SU-DHL-6 (cell line): ENCODE results near the gene CREB5.

Experiments
- H2AFZ ChIP-seq: fragments of 200-600 bp; sonication (generic); 2 replicates; pipeline ENCODE4 v1.6.1; 2014; ENCODE audit warnings: low read depth, mild to moderate bottlenecking, moderate library complexity, mixed read lengths, antibody characterized with exemption, low read length; ENCODE audit not compliant: severe bottlenecking
- H3F3A ChIP-seq: fragments of 200-600 bp; shearing (Covaris generic); 2 replicates; pipeline ENCODE4 v1.6.0; 2016; ENCODE audit warnings: antibody characterized with exemption, mild to moderate bottlenecking; ENCODE audit not compliant: insufficient read depth
- H3K27ac ChIP-seq: fragments of 200-600 bp; sonication (generic); 2 replicates; pipeline ENCODE4 v1.5.1; 2016; ENCODE audit warnings: low read depth, mild to moderate bottlenecking, low read length, moderate library complexity, mixed read lengths
- H3K27me3 ChIP-seq: fragments of 200-600 bp; sonication (generic), shearing (Covaris generic); 2 replicates; pipeline ENCODE4 v1.6.0; 2014; ENCODE audit warnings: mild to moderate bottlenecking, low read length
- H3K36me3 ChIP-seq: fragments of 200-600 bp; sonication (generic); 2 replicates; pipeline ENCODE4 v1.6.1; 2014; ENCODE audit warnings: mild to moderate bottlenecking, low read length, mixed read lengths
- H3K4me2 ChIP-seq: fragments of 300-600, 200-600 bp; shearing (Covaris generic), sonication (generic); 2 replicates; pipeline ENCODE4 v1.6.0; 2014; ENCODE audit warnings: low read length, low read depth, mild to moderate bottlenecking; ENCODE audit not compliant: poor library complexity, severe bottlenecking
- H3K4me3 ChIP-seq: fragments of 200-600 bp; sonication (generic); 2 replicates; pipeline ENCODE4 v1.5.1; 2014; ENCODE audit warnings: antibody characterized with exemption, low read length, mild to moderate bottlenecking, mixed read lengths; ENCODE audit not compliant: insufficient read depth, poor library complexity, severe bottlenecking
- H3K79me2 ChIP-seq: fragments of 200-600 bp; sonication (generic); 2 replicates; pipeline ENCODE4 v1.6.1; 2014; ENCODE audit warnings: mild to moderate bottlenecking, low read length, moderate library complexity; ENCODE audit not compliant: insufficient read depth
- H3K9ac ChIP-seq: fragments of 200-600 bp; sonication (generic); 2 replicates; pipeline ENCODE4 v1.7.0; 2014; ENCODE audit warnings: mild to moderate bottlenecking, low read length
- H3K9me2 ChIP-seq: fragments of 200-600 bp; sonication (generic); replicated peaks from 2 replicates; pipeline ENCODE4 v1.6.1; 2014; ENCODE audit warnings: low read length; ENCODE audit not compliant: insufficient read depth
- H3K9me3 ChIP-seq: fragments of 200-600 bp; sonication (generic); 2 replicates; pipeline ENCODE4 v1.6.1; 2014; ENCODE audit warnings: low read length, mixed read lengths; ENCODE audit not compliant: insufficient read depth
- H4K20me1 ChIP-seq: fragments of 200-600 bp; sonication (generic); 2 replicates; pipeline ENCODE4 v1.6.1; 2014; ENCODE audit warnings: low read depth, mild to moderate bottlenecking, antibody characterized with exemption, low read length, moderate library complexity, mixed read lengths
- EZH2phosphoT487 ChIP-seq: fragments of 200-600 bp; sonication (generic), shearing (Covaris generic); conservative IDR thresholded peaks from 2 replicates; pipeline ENCODE4 v1.6.1; 2018; ENCODE audit warnings: mild to moderate bottlenecking, antibody characterized with exemption, low read length, moderate library complexity, mixed read lengths
- TF ChIP-seq, protein P1 (sequence below): fragments of 200-600 bp; sonication (generic); IDR thresholded peaks from one replicate; pipeline ENCODE4 v1.5.1; 2017; ENCODE audit warnings: antibody characterized with exemption, mild to moderate bottlenecking, low read length, moderate library complexity; ENCODE audit not compliant: insufficient read depth, poor library complexity, severe bottlenecking

The CREB5 gene

GRCh38 chr7:28599411-28599810 is 187.1 kb downstream of the CREB5 start:
- Histone ChIP-seq H4K20me1 (peaks cover 17% of the 10 kb centered on the region; the same call in 1 of the 2 replicates), H3K27ac (no peak overlapping the region), H3K9ac (no peak overlapping the region), H3K79me2 (peaks cover 56% of the 10 kb centered on the region), H2AFZ (no peak overlapping the region), H3K9me3 (no peaks in the 10 kb centered on the region), H3K4me3 (no peak overlapping the region), H3K4me2 (no peak overlapping the region), H3K27me3 (no peaks in the 10 kb centered on the region), H3K36me3 (peaks cover 17% of the 10 kb centered on the region; the same call in 1 of the 2 replicates), H3F3A (no peaks in the 10 kb centered on the region; the same call in 1 of the 2 replicates), H3K9me2 (no peaks in the 10 kb centered on the region)
- no peak for TF ChIP-seq EZH2phosphoT487
- TF ChIP-seq, protein P1, sequence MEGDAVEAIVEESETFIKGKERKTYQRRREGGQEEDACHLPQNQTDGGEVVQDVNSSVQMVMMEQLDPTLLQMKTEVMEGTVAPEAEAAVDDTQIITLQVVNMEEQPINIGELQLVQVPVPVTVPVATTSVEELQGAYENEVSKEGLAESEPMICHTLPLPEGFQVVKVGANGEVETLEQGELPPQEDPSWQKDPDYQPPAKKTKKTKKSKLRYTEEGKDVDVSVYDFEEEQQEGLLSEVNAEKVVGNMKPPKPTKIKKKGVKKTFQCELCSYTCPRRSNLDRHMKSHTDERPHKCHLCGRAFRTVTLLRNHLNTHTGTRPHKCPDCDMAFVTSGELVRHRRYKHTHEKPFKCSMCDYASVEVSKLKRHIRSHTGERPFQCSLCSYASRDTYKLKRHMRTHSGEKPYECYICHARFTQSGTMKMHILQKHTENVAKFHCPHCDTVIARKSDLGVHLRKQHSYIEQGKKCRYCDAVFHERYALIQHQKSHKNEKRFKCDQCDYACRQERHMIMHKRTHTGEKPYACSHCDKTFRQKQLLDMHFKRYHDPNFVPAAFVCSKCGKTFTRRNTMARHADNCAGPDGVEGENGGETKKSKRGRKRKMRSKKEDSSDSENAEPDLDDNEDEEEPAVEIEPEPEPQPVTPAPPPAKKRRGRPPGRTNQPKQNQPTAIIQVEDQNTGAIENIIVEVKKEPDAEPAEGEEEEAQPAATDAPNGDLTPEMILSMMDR, result no peak

- Histone ChIP-seq H3K79me2 (peaks cover 44% of the 10 kb centered on the region), H3K27ac (no peak overlapping the region), H3K9me2 (no peaks in the 10 kb centered on the region), H3K36me3 (peaks cover 14% of the 10 kb centered on the region; the same call in 1 of the 2 replicates), H3F3A (no peaks in the 10 kb centered on the region; the same call in 1 of the 2 replicates), H3K9ac (no peak overlapping the region), H2AFZ (no peak overlapping the region), H3K27me3 (no peaks in the 10 kb centered on the region), H3K9me3 (no peaks in the 10 kb centered on the region), H4K20me1 (peaks cover 5% of the 10 kb centered on the region; the same call in 1 of the 2 replicates), H3K4me3 (no peak overlapping the region), H3K4me2 (no peak overlapping the region)
- TF ChIP-seq EZH2phosphoT487, result no peak
- TF ChIP-seq, protein P1, result no peak
Measured at GRCh38 chr7:28602282-28602681, 190.0 kb downstream of the CREB5 start.

GRCh38 chr7:28605427-28606085 is 193.2 kb downstream of the CREB5 start:
- Histone ChIP-seq H3K27me3 (no peaks in the 10 kb centered on the region), H3F3A (no peaks in the 10 kb centered on the region; the same call in 1 of the 2 replicates), H2AFZ (no peak overlapping the region), H3K27ac (no peak overlapping the region), H4K20me1 (peaks cover 11% of the 10 kb centered on the region; the same call in 1 of the 2 replicates), H3K4me3 (no peak overlapping the region), H3K4me2 (no peak overlapping the region), H3K9me2 (no peaks in the 10 kb centered on the region), H3K9me3 (no peaks in the 10 kb centered on the region), H3K36me3 (peaks cover 14% of the 10 kb centered on the region; the same call in 1 of the 2 replicates), H3K9ac (no peak overlapping the region), H3K79me2 (peaks cover 49% of the 10 kb centered on the region; the same call in 1 of the 2 replicates)
- no peak for TF ChIP-seq EZH2phosphoT487
- TF ChIP-seq, protein P1, result no peak
